Ramos (cell line): Measurements from ENCODE around the gene ZFP28.

Source experiments
- in situ Hi-C: fragments of 300-500 bp; cut with MboI; formaldehyde crosslinking; loops from one replicate; pipeline ENCODE4 v1.14.3; 2022; ENCODE audit warnings: low sequenced_read_pairs; ENCODE audit not compliant: unreplicated experiment

ZFP28 gene

DNA sequence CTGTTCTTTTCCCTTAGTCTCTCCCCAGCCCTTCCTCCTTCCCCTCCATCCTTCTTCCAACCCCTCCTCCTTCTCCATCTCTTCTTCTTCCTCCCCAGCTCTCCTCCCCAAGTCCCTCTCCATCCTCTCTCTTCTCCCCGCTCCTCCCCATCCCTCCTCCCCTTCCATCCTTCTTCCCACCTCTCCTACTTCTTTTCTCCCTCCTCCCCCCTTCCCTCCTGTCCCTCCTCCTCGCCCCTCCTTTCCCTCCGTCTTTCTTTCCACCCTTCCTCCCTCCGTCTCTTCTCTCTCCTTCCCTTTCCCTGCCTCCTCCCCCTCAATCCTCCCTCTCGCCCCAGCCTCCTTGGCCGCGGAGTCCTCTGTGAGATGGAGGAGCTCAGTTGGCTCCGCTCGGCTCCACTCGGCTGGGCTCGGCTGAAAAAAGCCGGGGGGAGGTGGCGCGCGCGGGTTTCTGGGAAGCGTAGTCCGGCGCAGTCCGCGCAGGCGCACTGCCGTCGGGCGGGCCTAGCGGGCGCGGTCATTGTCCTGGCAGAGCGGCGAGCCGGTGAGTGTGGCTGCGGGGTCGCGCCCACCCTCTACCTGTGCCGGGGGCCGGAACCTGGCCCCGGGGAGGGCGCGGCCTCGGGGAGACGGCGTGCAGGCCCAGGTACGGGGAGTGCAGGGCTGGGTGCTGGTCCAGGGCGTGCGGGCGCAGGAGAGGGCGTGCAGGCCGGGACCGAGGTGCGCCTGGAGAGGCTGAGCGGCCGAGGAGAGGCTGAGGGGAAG, 56.2 kb downstream of the ZFP28 start, which contains the start of gene ZNF71:
Gene ZNF71, plus strand, starts transcription at position 520 of the 765 bp plus-strand sequence. CDS start 6,257 bp downstream, outside the sequence.
- in situ Hi-C loops, result no loop called here

DNA sequence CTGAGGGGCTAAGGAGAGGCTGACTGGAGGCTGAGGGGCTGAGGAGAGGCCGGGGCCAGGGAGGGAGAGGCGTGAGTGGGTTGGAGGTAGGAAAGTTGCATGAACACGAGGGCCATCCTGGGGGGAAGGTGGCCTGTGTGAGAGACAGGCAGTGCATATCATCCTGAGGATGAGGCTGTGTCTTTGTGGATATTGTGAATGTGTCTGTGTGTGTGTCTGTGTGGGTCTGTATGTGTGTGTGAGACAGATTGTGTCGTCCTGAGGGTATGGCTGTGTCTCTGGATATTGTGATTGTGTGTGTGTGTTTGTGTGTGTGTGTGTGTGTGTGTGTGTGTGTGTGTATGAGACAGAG, 56.8 kb downstream of the ZFP28 start:
- in situ Hi-C loops, result no loop called here

DNA sequence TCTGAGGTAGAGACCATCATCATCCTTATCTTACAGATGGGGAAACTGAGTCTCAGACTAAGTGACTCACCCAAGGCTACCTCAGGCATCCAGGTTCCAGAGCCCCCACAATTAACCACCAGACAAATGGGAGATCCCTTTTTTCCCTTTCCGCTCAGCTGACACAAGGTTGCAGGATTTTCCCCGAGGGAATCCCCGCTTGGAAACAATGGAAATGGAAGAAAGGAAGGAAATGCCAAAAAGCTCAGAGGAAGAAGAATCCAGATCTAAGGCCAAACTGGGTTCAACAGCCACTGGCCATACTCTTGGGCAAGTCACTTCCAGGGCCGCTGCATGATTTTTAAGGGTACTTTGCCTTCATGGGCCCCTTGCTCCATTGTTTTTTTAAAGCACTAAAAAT, 57.9 kb downstream of the ZFP28 start:
- in situ Hi-C loops, result no loop called here

- in situ Hi-C loops, result no loop called here
Measured at GRCh38 chr19:56597696-56598095, 58.9 kb downstream of the ZFP28 start.

- in situ Hi-C loops, result no loop called here
Measured at GRCh38 chr19:56601375-56601774, 62.6 kb downstream of the ZFP28 start.

- in situ Hi-C loops, result no loop called here
Measured at GRCh38 chr19:56603829-56604228, 65.1 kb downstream of the ZFP28 start.
